ENCODE measurements around the gene HIPK4. TPM values are rescaled to one million over a fixed set of nuclear protein-coding genes. Genes with fewer than 3 reads are reported as not detected.

Gene HIPK4
- total RNA-seq, 1 experiment from 2014 or later, result not detected

DNA sequence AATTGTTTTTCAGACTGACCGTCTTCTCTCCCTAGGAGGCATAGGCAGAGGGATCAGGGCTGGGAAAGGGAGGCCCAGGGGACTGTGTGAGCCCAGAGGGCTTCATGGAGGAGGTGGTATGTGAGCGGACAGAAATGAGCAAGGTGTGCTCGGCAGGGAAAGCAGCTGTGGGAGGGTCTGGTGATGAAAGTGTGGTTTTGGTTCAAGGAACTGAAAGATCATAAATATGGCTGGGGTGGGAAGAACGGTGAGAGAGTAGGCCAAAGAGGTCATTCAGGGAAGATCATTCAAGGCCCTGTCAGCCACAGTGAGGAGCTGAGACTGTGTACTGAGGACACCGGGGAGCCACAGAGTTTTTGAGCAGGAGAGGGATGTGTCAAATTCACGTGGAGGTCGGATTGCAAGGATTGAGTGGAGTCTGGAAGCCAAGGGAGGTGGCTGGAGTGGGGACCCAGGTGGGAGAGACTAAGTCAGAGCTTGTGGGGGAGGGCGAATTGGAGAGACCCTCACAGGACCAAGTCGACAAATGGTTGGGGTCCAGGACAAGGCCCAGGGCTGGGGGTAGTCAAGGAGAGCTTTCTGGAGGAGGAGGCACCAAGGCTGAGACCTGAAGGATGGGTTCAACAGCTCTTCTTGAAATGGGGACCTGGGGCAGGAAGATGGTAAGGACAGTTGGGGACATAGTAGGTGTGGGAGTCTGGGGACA, 33.9 kb downstream of the HIPK4 start:
- H3K36me3 Mint-ChIP-seq (ENCODE audit: insufficient read depth, unreplicated experiment), result peaks cover 6% of the 10 kb centered on the region
- no peak overlapping the region for H3K4me3 Mint-ChIP-seq (ENCODE audit: unreplicated experiment)
- ChIA-PET POLR2A (no interaction called here), CTCF (interaction anchor here (1.2 kb wide), 1 partner anchor 64 kb away, joined by 4 read pairs; no protein-coding TSS in a partner anchor)
- H3K4me1 ChIP-seq, result no peaks in the 10 kb centered on the region
- H3K9me3 Mint-ChIP-seq (ENCODE audit: unreplicated experiment), result no peaks in the 10 kb centered on the region
- no peaks in the 10 kb centered on the region for H3K4me1 Mint-ChIP-seq (ENCODE audit: low read depth, unreplicated experiment)
- no peaks in the 10 kb centered on the region for H3K27me3 ChIP-seq (replicated peaks; ENCODE audit: control insufficient read depth, insufficient read depth, low read length)
- no TSS peak for BruUV-seq (replicated peaks)
- peak overlapping the region; percentile 36 for H3K27ac Mint-ChIP-seq (ENCODE audit: unreplicated experiment)
- TF ChIP-seq, protein P1, sequence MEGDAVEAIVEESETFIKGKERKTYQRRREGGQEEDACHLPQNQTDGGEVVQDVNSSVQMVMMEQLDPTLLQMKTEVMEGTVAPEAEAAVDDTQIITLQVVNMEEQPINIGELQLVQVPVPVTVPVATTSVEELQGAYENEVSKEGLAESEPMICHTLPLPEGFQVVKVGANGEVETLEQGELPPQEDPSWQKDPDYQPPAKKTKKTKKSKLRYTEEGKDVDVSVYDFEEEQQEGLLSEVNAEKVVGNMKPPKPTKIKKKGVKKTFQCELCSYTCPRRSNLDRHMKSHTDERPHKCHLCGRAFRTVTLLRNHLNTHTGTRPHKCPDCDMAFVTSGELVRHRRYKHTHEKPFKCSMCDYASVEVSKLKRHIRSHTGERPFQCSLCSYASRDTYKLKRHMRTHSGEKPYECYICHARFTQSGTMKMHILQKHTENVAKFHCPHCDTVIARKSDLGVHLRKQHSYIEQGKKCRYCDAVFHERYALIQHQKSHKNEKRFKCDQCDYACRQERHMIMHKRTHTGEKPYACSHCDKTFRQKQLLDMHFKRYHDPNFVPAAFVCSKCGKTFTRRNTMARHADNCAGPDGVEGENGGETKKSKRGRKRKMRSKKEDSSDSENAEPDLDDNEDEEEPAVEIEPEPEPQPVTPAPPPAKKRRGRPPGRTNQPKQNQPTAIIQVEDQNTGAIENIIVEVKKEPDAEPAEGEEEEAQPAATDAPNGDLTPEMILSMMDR (IDR thresholded peaks at IDR 0.05; ENCODE audit: insufficient read depth in 1 of 2, low read depth in 1 of 2, low read length in 1 of 2, severe bottlenecking in 1 of 2, unreplicated experiment in 1 of 2), result no peak
- intact Hi-C loops (cut with micrococcal nuclease; ENCODE audit: unreplicated experiment), result no loop called here
- no peak overlapping the region for H3K4me3 ChIP-seq (ENCODE audit: low read depth, low read length)
- H3K27me3 Mint-ChIP-seq (ENCODE audit: insufficient read depth, unreplicated experiment), result no peaks in the 10 kb centered on the region
- H3K36me3 ChIP-seq (ENCODE audit: control insufficient read depth, insufficient read depth, low read length), result no peaks in the 10 kb centered on the region
- H3K9me3 ChIP-seq, result no peaks in the 10 kb centered on the region
- no peak for DNase-seq

DNA sequence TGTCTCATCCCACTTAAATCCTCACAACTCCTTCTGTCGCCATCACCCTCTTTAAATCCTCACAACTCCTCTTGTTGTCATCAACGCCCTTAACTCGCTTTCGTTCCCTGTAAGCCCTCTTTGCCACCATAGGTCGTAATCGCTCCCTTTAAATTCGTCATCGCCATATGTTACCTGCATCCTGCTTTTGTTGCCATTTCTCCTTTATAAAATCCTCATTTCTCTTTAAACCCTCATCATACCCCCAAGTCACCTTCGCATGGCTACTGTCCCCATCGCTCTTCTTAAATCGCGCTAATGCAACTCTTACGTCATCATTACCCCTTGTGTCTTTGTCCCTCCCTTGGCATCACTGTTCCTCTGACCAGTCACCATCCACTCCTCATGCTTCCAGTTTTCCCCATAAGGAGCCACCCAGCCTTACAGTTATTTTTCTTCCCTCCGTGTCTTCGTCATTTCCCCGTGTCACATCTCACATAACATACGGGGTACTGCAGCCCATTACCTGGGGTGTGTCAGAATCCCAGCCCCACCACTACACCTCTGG, 40.9 kb downstream of the HIPK4 start:
- TF ChIP-seq, protein P1 (IDR thresholded peaks at IDR 0.05; ENCODE audit: insufficient read depth in 1 of 2, low read depth in 1 of 2, low read length in 1 of 2, severe bottlenecking in 1 of 2, unreplicated experiment in 1 of 2), result no peak
- Histone ChIP-seq H3K27me3 (replicated peaks; ENCODE audit: control insufficient read depth, insufficient read depth, low read length) (no peaks in the 10 kb centered on the region), H3K4me1 (0 out of 2 replicates have a peak, but pooled peaks cover 5% of the 10 kb centered on the region), H3K36me3 (ENCODE audit: control insufficient read depth, insufficient read depth, low read length) (no peaks in the 10 kb centered on the region), H3K9me3 (no peaks in the 10 kb centered on the region), H3K4me3 (ENCODE audit: low read depth, low read length) (peak overlapping the region; percentile 79)
- H3K9me3 Mint-ChIP-seq (ENCODE audit: unreplicated experiment), result no peaks in the 10 kb centered on the region
- peak in 1 of 2 experiments; percentile 14 for DNase-seq
- TSS peak; percentile 77 for BruUV-seq (replicated peaks)
- ChIA-PET POLR2A (interaction anchor here (0.5 to 1.2 kb wide), 3 partner anchors 72 to 142 kb away, joined by 3 to 14 read pairs (median 5); partner anchors contain the start of gene BLVRB), CTCF (interaction anchor here (0.8 to 1.2 kb wide), 3 partner anchors 32 to 72 kb away, joined by 6 to 7 read pairs (median 6); no protein-coding TSS in a partner anchor)
- intact Hi-C loops (cut with micrococcal nuclease; ENCODE audit: unreplicated experiment), result loop anchor here (1.0 to 2.0 kb wide), 2 partner anchors 72 to 94 kb away; no protein-coding TSS in a partner anchor
- peak overlapping the region; percentile 85 for H3K27ac Mint-ChIP-seq (ENCODE audit: unreplicated experiment)
- H3K36me3 Mint-ChIP-seq (ENCODE audit: insufficient read depth, unreplicated experiment), result peaks cover 14% of the 10 kb centered on the region
- peak overlapping the region; percentile 92 for H3K4me3 Mint-ChIP-seq (ENCODE audit: unreplicated experiment)
- no peaks in the 10 kb centered on the region for H3K27me3 Mint-ChIP-seq (ENCODE audit: insufficient read depth, unreplicated experiment)
- H3K4me1 Mint-ChIP-seq (ENCODE audit: low read depth, unreplicated experiment), result no peaks in the 10 kb centered on the region

DNA sequence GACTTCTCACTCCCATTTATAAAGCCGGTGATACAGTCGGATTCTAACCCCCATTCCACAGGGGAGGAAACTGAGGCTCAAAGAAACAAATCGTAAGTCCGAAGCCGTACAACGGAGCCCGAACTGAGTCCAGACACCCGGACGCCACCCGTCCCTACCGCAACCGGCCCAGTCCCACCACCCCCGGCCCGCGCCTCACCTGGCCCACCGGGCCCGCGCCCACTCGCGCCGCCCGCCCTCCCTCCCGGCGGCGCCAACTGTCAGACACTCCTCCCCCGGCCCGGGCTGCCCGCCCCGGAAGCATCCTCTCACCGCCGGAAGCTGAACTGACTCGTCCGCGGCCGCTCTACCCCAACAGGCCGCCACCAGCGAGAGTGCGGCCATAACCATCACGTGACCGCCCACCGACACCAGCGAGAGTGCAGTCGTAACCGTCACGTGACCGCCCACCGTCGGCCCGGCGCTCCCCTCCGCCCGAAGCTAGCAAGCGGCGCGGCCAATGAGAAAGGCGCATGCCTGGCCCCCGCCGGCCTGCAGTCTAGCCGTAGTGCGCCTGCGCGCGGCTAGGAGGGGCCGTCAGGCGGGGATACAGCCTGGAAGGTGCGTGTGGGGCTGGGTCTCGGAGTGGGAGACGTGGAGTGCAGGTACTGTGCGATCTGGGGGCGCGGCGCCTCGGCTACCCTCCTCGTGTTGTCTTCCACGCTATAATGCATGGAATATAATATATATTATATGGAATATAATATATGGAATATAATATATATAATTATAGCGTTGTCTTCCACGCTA, 41.7 kb downstream of the HIPK4 start, which contains the start of the genes C19orf47 and PLD3:
Gene C19orf47 (minus strand): TSS at position 273 of the 789 bp plus-strand sequence. CDS start 6,540 bp downstream, outside the sequence.
Gene PLD3 (plus strand): TSS at position 571 of the 789 bp plus-strand sequence. CDS start 17,789 bp downstream, outside the sequence.
- Mint-ChIP-seq H3K4me3 (ENCODE audit: unreplicated experiment) (peak within 1 kb of the TSS; percentile 92), H3K9me3 (ENCODE audit: unreplicated experiment) (no peaks in the 10 kb centered on the region), H3K27ac (ENCODE audit: unreplicated experiment) (peak within 1 kb of the TSS; percentile 85), H3K36me3 (ENCODE audit: insufficient read depth, unreplicated experiment) (peaks cover 14% of the 10 kb centered on the region), H3K27me3 (ENCODE audit: insufficient read depth, unreplicated experiment) (no peaks in the 10 kb centered on the region), H3K4me1 (ENCODE audit: low read depth, unreplicated experiment) (no peaks in the 10 kb centered on the region)
- TF ChIP-seq, protein P1 (IDR thresholded peaks at IDR 0.05; ENCODE audit: insufficient read depth in 1 of 2, low read depth in 1 of 2, low read length in 1 of 2, severe bottlenecking in 1 of 2, unreplicated experiment in 1 of 2), result no peak
- H3K4me1 ChIP-seq, result 0 out of 2 replicates have a peak, but pooled peaks cover 5% of the 10 kb centered on the region
- peak within 1 kb of the TSS; percentile 79 for H3K4me3 ChIP-seq (ENCODE audit: low read depth, low read length)
- intact Hi-C loops (cut with micrococcal nuclease; ENCODE audit: unreplicated experiment), result loop anchor here (1.0 to 2.0 kb wide), 2 partner anchors 72 to 95 kb away; no protein-coding TSS in a partner anchor
- BruUV-seq (replicated peaks), result no TSS peak
- ChIA-PET CTCF (interaction anchor here (0.6 to 1.2 kb wide), 6 partner anchors 33 to 920 kb away, joined by 6 to 9 read pairs (median 6); no protein-coding TSS in a partner anchor), POLR2A (interaction anchor here (0.5 to 1.2 kb wide), 6 partner anchors 42 to 176 kb away, joined by 3 to 14 read pairs (median 4); partner anchors contain the start of gene BLVRB)
- H3K36me3 ChIP-seq (ENCODE audit: control insufficient read depth, insufficient read depth, low read length), result no peaks in the 10 kb centered on the region
- no peaks in the 10 kb centered on the region for H3K9me3 ChIP-seq
- H3K27me3 ChIP-seq (replicated peaks; ENCODE audit: control insufficient read depth, insufficient read depth, low read length), result no peaks in the 10 kb centered on the region
- DNase-seq, result peak; percentile 100
